Esophagus squamous epithelium (tissue), 5 donors: Measurements from ENCODE around the gene PATL2. TPM values are rescaled to one million over a fixed set of nuclear protein-coding genes. Genes with fewer than 3 reads are reported as not detected.
"Not testable (repeated sequence)": the region's sequence is repeated elsewhere in the genome, so short reads cannot be mapped to it uniquely, and the experiment has no call there.

Experiments
- DNase-seq: peaks from one replicate; lab custom pipeline; 2025; lab: John Stamatoyannopoulos, UW
- H3K27ac ChIP-seq, 4 donors: fragments of 200-600 bp; sonication (generic); one replicate each; pipeline ENCODE4 v1.5.1; 2016 to 2019; ENCODE audit warnings: mild to moderate bottlenecking in 1 of 4
- H3K27me3 ChIP-seq, 4 donors: fragments of 200-600 bp; sonication (generic); 1 replicate in 3 of 4; 2 replicates in 1 of 4; pipeline versions ENCODE4 v1.5.1 to v1.6.0; 2017 to 2021; ENCODE audit warnings: antibody characterized with exemption in 1 of 4
- H3K36me3 ChIP-seq, 3 donors: fragments of 200-600 bp; sonication (generic); one replicate each; pipeline ENCODE4 v1.5.1; 2016 to 2019
- H3K4me1 ChIP-seq, 3 donors: fragments of 200-600 bp; sonication (generic); one replicate each; pipeline ENCODE4 v1.5.1; 2017 to 2019
- H3K4me3 ChIP-seq, 4 donors: fragments of 200-600 bp; sonication (generic); 1 replicate in 3 of 4; 2 replicates in 1 of 4; pipeline ENCODE4 v1.5.1; 2016 to 2019; ENCODE audit warnings: mild to moderate bottlenecking in 2 of 4, moderate library complexity in 1 of 4
- H3K9me3 ChIP-seq, 3 donors: fragments of 200-600 bp; sonication (generic); one replicate each; pipeline ENCODE4 v1.5.1; 2016 to 2019
- POLR2A ChIP-seq, 4 donors: fragments of 450-650 bp; IDR thresholded peaks; one replicate each; pipeline ENCODE4 v1.6.1; 2017; ENCODE audit warnings: antibody characterized with exemption in 4 of 4, mild to moderate bottlenecking in 4 of 4, moderate library complexity in 3 of 4
- WGBS, 2 donors: methylation state at CpG; one replicate each; pipeline ENCODE4 v1.1.5; 2018; 5-methylcytosine and 5-hydroxymethylcytosine counted together
- intact Hi-C: fragments of 100-400 bp; cut with DNase I; formaldehyde crosslinking; loops from one replicate; pipeline ENCODE4 v1.15.0; 2022
- total RNA-seq, 4 donors: library from RNA; depleted of rRNA; stranded (reverse); fragments of >200 nt; gene quantifications; one replicate each; pipeline ENCODE4 v1.1.0, GENCODE V29; 2016
- TF ChIP-seq, protein P1 (sequence below), 6 experiments: fragments of 450-650 bp in 4 of 6; fragments of 200-600 bp in 2 of 6; sonication (generic) in 2 of 6; IDR thresholded peaks; one replicate each; pipeline ENCODE4 v1.5.1; 2016 to 2019; ENCODE audit warnings: antibody characterized with exemption in 6 of 6, mild to moderate bottlenecking in 4 of 6, moderate library complexity in 4 of 6
- donor health status: DM: yes; HTN: yes; CAD: no.

Gene PATL2
- total RNA-seq, 4 donors from 2014 or later: 1.3 TPM; not detected in 3

GRCh38 chr15:44641651-44642050 is 69.5 kb downstream of the PATL2 start:
- no peak for DNase-seq
- WGBS, 2 donors: 81 to 82% methylated on average over 4 of the region's 4 CpGs
- Histone ChIP-seq H3K27ac (no peak overlapping the region), H3K27me3 (no peaks in the 10 kb centered on the region), H3K9me3 (peaks cover 0 to 6% (median 0%) of the 10 kb centered on the region in 3 donors), H3K4me1 (no peaks in the 10 kb centered on the region), H3K36me3 (peaks cover 0 to 73% (median 0%) of the 10 kb centered on the region in 3 donors), H3K4me3 (no peak overlapping the region)
- intact Hi-C loops: no loop called here
- no peak for TF ChIP-seq POLR2A (IDR thresholded peaks at IDR 0.05)
- TF ChIP-seq, protein P1, sequence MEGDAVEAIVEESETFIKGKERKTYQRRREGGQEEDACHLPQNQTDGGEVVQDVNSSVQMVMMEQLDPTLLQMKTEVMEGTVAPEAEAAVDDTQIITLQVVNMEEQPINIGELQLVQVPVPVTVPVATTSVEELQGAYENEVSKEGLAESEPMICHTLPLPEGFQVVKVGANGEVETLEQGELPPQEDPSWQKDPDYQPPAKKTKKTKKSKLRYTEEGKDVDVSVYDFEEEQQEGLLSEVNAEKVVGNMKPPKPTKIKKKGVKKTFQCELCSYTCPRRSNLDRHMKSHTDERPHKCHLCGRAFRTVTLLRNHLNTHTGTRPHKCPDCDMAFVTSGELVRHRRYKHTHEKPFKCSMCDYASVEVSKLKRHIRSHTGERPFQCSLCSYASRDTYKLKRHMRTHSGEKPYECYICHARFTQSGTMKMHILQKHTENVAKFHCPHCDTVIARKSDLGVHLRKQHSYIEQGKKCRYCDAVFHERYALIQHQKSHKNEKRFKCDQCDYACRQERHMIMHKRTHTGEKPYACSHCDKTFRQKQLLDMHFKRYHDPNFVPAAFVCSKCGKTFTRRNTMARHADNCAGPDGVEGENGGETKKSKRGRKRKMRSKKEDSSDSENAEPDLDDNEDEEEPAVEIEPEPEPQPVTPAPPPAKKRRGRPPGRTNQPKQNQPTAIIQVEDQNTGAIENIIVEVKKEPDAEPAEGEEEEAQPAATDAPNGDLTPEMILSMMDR (IDR thresholded peaks at IDR 0.05): no peak

DNA sequence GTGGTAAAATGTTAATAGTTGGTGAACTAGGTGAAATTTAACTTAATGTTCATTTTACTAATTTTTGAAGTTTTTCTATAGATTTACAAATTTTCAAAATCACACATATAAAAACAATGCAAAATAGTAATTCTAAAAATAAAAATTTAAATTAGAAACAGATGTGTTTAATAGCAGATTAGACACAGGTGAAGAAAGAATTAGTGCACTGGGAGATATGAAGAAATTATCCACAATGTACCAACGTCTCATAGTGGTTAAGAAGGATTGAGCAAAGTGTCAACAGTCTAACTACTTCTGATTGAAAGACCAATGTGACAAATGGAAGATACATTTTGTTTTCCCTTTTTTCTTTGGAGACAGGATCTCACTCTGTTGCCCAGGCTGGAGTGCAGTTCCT is 74.1 kb downstream of the PATL2 start:
- intact Hi-C loops: no loop called here
- 84 to 88% methylated on average over 1 of the region's 1 CpG for WGBS, 2 donors
- no peak overlapping the region for H3K27ac ChIP-seq
- TF ChIP-seq, protein P1 (IDR thresholded peaks at IDR 0.05): no peak
- TF ChIP-seq POLR2A (IDR thresholded peaks at IDR 0.05): no peak
- DNase-seq: no peak
- H3K9me3 ChIP-seq: no peaks in the 10 kb centered on the region
- no peaks in the 10 kb centered on the region for H3K27me3 ChIP-seq
- H3K36me3 ChIP-seq: peaks cover 0 to 89% (median 11%) of the 10 kb centered on the region in 3 donors
- peaks cover 0 to 11% (median 9%) of the 10 kb centered on the region in 3 donors for H3K4me1 ChIP-seq
- H3K4me3 ChIP-seq: no peak overlapping the region

DNA sequence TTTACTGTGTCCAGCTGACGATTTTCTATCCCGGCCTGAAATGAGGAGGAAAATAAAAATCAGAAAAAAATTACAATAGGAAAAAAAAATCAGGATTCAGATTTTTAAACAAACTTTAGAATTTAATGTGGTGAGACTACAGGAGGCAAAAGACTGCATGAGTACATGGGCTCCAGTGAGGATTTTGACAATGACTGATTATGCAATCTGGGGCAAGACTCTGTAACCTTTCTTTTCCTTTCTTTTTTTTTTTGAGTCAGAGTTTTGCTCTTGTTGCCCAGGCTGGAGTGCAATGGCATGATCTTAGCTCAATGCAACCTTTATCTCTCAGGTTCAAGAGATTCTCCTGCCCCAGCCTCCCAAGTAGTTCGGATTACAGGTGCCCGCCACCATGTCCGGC is 77.5 kb downstream of the PATL2 start:
- intact Hi-C loops: no loop called here
- H3K4me1 ChIP-seq: peaks cover 0 to 11% (median 9%) of the 10 kb centered on the region in 3 donors
- 66 to 86% methylated on average over 3 to 5 of the region's 5 CpGs for WGBS, 2 donors
- peaks cover 9 to 95% (median 23%) of the 10 kb centered on the region in 3 donors for H3K36me3 ChIP-seq
- DNase-seq: no peak
- H3K27me3 ChIP-seq: no peaks in the 10 kb centered on the region
- no peak for TF ChIP-seq POLR2A (IDR thresholded peaks at IDR 0.05)
- TF ChIP-seq, protein P1 (IDR thresholded peaks at IDR 0.05): no peak
- H3K4me3 ChIP-seq: no peak overlapping the region
- no peaks in the 10 kb centered on the region for H3K9me3 ChIP-seq
- no peak overlapping the region for H3K27ac ChIP-seq

GRCh38 chr15:44625286-44625685 is 85.8 kb downstream of the PATL2 start:
- 76 to 79% methylated on average over 2 of the region's 2 CpGs for WGBS, 2 donors
- DNase-seq, H3K27ac ChIP-seq, H3K27me3 ChIP-seq, H3K4me3 ChIP-seq, H3K4me1 ChIP-seq, intact Hi-C loops, H3K9me3 ChIP-seq: not testable (repeated sequence)
- H3K36me3 ChIP-seq: peaks cover 7 to 100% (median 22%) of the 10 kb centered on the region in 3 donors

DNA sequence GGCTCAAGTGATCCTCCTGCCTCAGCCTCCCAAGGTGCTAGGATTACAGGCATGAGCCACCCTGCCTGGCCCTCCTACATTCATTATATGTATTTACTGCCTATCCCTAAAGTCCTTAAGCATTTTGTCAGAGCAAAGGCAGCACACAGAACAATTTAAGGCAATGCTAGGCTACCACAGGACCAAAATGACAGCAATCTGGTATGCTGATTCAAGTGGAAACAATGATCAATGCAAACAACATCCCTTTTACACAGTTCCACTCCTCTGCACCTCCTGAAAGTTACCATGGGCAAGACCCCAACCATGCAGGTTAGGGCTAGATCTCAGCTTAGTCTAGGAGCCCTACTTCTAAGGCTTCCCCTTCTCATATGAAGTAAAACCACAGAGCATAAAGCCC is 87.9 kb downstream of the PATL2 start:
- Histone ChIP-seq H3K36me3 (peaks cover 0 to 100% (median 21%) of the 10 kb centered on the region in 3 donors), H3K27me3 (no peaks in the 10 kb centered on the region), H3K27ac (no peak overlapping the region), H3K4me3 (no peak overlapping the region), H3K4me1 (no peaks in the 10 kb centered on the region), H3K9me3 (no peaks in the 10 kb centered on the region)
- intact Hi-C loops: no loop called here
- DNase-seq: no peak
- TF ChIP-seq, protein P1 (IDR thresholded peaks at IDR 0.05): no peak
- TF ChIP-seq POLR2A (IDR thresholded peaks at IDR 0.05): no peak

GRCh38 chr15:44620081-44620480 is 91.0 kb downstream of the PATL2 start:
- no peak overlapping the region for H3K27ac ChIP-seq
- no peak overlapping the region for H3K4me3 ChIP-seq
- H3K36me3 ChIP-seq: peaks cover 0 to 100% (median 23%) of the 10 kb centered on the region in 3 donors
- no peak for DNase-seq
- H3K9me3 ChIP-seq: no peaks in the 10 kb centered on the region
- TF ChIP-seq POLR2A (IDR thresholded peaks at IDR 0.05): no peak
- TF ChIP-seq, protein P1 (IDR thresholded peaks at IDR 0.05): no peak
- no peaks in the 10 kb centered on the region for H3K27me3 ChIP-seq
- intact Hi-C loops: no loop called here
- no peaks in the 10 kb centered on the region for H3K4me1 ChIP-seq
- 93 to 94% methylated on average over 1 of the region's 1 CpG for WGBS, 2 donors
